ENCODE measurements around the gene SCMH1. TPM values are rescaled to one million over a fixed set of nuclear protein-coding genes. Genes with fewer than 3 reads are reported as not detected.
"Not testable (repeated sequence)": the region's sequence is repeated elsewhere in the genome, so short reads cannot be mapped to it uniquely, and the experiment has no call there.

The SCMH1 gene
- total RNA-seq, 4 donors from 2014 or later, result 17.6 to 48.2 (median 21.8) TPM

GRCh38 chr1:41268154-41268770 is 26.2 kb upstream of the SCMH1 start:
- Histone ChIP-seq H3K4me1 (peaks cover 4% of the 10 kb centered on the region), H3K9me3 (no peaks in the 10 kb centered on the region), H3K4me3 (no peak overlapping the region), H3K27ac (no peak overlapping the region), H3K27me3 (no peaks in the 10 kb centered on the region), H3K36me3 (no peaks in the 10 kb centered on the region)
- DNase-seq (ENCODE audit: low spot score in 2 of 2), result peak; percentile 87 to 89
- 12% methylated on average over 8 of the region's 8 CpGs for WGBS
- peak; percentile 97 to 98 for TF ChIP-seq CTCF (IDR thresholded peaks at IDR 0.05)
- no peak for TF ChIP-seq POLR2AphosphoS5 (IDR thresholded peaks at IDR 0.05)
- TF ChIP-seq EP300 (IDR thresholded peaks at IDR 0.05), result no peak
- no peak for TF ChIP-seq POLR2A (IDR thresholded peaks at IDR 0.05)

GRCh38 chr1:41261926-41262618 is 20.0 kb upstream of the SCMH1 start:
- no peak for TF ChIP-seq POLR2AphosphoS5 (IDR thresholded peaks at IDR 0.05)
- no peak for TF ChIP-seq POLR2A (IDR thresholded peaks at IDR 0.05)
- no peak for TF ChIP-seq EP300 (IDR thresholded peaks at IDR 0.05)
- no peak for TF ChIP-seq CTCF (IDR thresholded peaks at IDR 0.05)
- no peaks in the 10 kb centered on the region for H3K27me3 ChIP-seq
- 94% methylated on average over 3 of the region's 3 CpGs for WGBS

GRCh38 chr1:41260768-41261167 is 18.7 kb upstream of the SCMH1 start:
- H3K27me3 ChIP-seq, result no peaks in the 10 kb centered on the region
- WGBS, result 92% methylated on average over 2 of the region's 2 CpGs
- no peak for TF ChIP-seq POLR2AphosphoS5 (IDR thresholded peaks at IDR 0.05)
- no peak for TF ChIP-seq EP300 (IDR thresholded peaks at IDR 0.05)
- no peak overlapping the region for H3K4me3 ChIP-seq
- H3K36me3 ChIP-seq, result no peaks in the 10 kb centered on the region
- no peaks in the 10 kb centered on the region for H3K4me1 ChIP-seq
- no peak for DNase-seq (ENCODE audit: low spot score in 2 of 2)
- no peaks in the 10 kb centered on the region for H3K9me3 ChIP-seq
- no peak overlapping the region for H3K27ac ChIP-seq

More at GRCh38 chr1:41261926-41262618, 20.0 kb upstream of the SCMH1 start:
- H3K27ac ChIP-seq, result no peak overlapping the region
- no peaks in the 10 kb centered on the region for H3K4me1 ChIP-seq
- H3K9me3 ChIP-seq, result no peaks in the 10 kb centered on the region
- no peak for DNase-seq (ENCODE audit: low spot score in 2 of 2)
- no peak overlapping the region for H3K4me3 ChIP-seq
- H3K36me3 ChIP-seq, result no peaks in the 10 kb centered on the region

GRCh38 chr1:41259221-41259620 is 17.1 kb upstream of the SCMH1 start:
- Histone ChIP-seq H3K27ac (no peak overlapping the region), H3K36me3 (no peaks in the 10 kb centered on the region), H3K4me1 (no peaks in the 10 kb centered on the region), H3K4me3 (no peak overlapping the region), H3K9me3 (no peaks in the 10 kb centered on the region), H3K27me3 (no peaks in the 10 kb centered on the region)
- no peak for TF ChIP-seq POLR2AphosphoS5 (IDR thresholded peaks at IDR 0.05)
- no peak for DNase-seq (ENCODE audit: low spot score in 2 of 2)
- WGBS, result 92% methylated on average over 3 of the region's 3 CpGs

- no peaks in the 10 kb centered on the region for H3K4me1 ChIP-seq
- 86% methylated on average over 1 of the region's 1 CpG for WGBS
- no peaks in the 10 kb centered on the region for H3K9me3 ChIP-seq
- no peak overlapping the region for H3K27ac ChIP-seq
- H3K27me3 ChIP-seq, result no peaks in the 10 kb centered on the region
- DNase-seq (ENCODE audit: low spot score in 2 of 2), result no peak
- TF ChIP-seq EP300 (IDR thresholded peaks at IDR 0.05), result no peak
- TF ChIP-seq CTCF (IDR thresholded peaks at IDR 0.05), result no peak
- TF ChIP-seq POLR2AphosphoS5 (IDR thresholded peaks at IDR 0.05), result no peak
- TF ChIP-seq POLR2A (IDR thresholded peaks at IDR 0.05), result no peak
- H3K36me3 ChIP-seq, result no peaks in the 10 kb centered on the region
- H3K4me3 ChIP-seq, result no peak overlapping the region
Observed at GRCh38 chr1:41255978-41256377, 13.9 kb upstream of the SCMH1 start.

- not testable (repeated sequence) for H3K27ac ChIP-seq; H3K4me1 ChIP-seq; H3K36me3 ChIP-seq; DNase-seq (ENCODE audit: low spot score in 2 of 2); H3K9me3 ChIP-seq; H3K4me3 ChIP-seq; H3K27me3 ChIP-seq
- 94% methylated on average over 1 of the region's 1 CpG for WGBS
Observed at GRCh38 chr1:41251120-41251519, 9.0 kb upstream of the SCMH1 start.
